Upper lobe of left lung (tissue), 4 donors: ENCODE data around the gene AFF4.

Experiments
- POLR2AphosphoS5 ChIP-seq, 2 donors: sonication (generic); formaldehyde crosslinking; IDR thresholded peaks; one replicate each; pipeline ENCODE4 v1.5.1; 2017; ENCODE audit warnings: antibody characterized with exemption in 2 of 2
- TF ChIP-seq, protein P1 (sequence below), 6 experiments: fragments of 450-650 bp in 4 of 6; fragments of 200-600 bp in 2 of 6; sonication (generic) in 2 of 6; IDR thresholded peaks; one replicate each; pipeline ENCODE4 v1.5.1; 2016 to 2019; ENCODE audit warnings: antibody characterized with exemption in 6 of 6

DNA sequence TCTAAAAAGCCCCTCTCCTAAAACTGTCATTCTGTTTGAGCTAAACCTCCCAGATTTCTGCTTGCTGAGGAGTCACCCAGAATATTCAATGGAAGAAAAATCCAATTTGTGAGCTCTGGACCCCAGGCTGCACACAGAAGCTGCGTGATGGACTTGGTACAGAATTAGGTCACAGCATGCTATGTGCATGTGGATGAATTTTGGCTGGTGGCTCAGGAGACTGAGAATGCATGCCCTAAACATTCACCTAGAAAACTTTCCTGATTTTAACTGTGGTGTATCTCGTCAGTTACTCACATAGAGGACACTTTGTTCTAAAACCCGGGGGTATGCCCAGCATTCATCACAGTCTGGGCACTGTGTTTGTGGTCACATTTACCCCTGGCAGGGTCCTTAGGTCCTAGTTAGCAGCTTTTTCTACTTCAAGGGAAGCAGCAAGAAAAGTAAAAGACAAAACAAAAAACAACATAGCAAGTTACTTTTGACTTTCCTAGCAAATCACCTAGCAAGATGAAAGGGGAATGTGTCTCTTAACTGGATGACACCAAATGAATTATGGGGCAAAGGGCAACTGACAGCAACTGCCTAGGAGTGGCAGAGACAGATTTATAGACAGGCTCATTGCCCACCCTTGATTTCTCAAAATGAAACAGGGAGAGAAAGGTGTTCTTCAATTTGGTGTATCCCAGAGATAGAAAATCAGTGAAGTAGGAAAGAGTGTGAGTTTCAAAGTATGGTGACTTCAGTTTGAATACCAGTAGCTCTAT is 124.7 kb downstream of the AFF4 start:
- TF ChIP-seq, protein P1, sequence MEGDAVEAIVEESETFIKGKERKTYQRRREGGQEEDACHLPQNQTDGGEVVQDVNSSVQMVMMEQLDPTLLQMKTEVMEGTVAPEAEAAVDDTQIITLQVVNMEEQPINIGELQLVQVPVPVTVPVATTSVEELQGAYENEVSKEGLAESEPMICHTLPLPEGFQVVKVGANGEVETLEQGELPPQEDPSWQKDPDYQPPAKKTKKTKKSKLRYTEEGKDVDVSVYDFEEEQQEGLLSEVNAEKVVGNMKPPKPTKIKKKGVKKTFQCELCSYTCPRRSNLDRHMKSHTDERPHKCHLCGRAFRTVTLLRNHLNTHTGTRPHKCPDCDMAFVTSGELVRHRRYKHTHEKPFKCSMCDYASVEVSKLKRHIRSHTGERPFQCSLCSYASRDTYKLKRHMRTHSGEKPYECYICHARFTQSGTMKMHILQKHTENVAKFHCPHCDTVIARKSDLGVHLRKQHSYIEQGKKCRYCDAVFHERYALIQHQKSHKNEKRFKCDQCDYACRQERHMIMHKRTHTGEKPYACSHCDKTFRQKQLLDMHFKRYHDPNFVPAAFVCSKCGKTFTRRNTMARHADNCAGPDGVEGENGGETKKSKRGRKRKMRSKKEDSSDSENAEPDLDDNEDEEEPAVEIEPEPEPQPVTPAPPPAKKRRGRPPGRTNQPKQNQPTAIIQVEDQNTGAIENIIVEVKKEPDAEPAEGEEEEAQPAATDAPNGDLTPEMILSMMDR (IDR thresholded peaks at IDR 0.05) = no peak
- no peak for TF ChIP-seq POLR2AphosphoS5 (IDR thresholded peaks at IDR 0.05)
